ENCODE results near the gene KRT81. TPM values are rescaled to one million over a fixed set of nuclear protein-coding genes. Genes with fewer than 3 reads are reported as not detected.

Gene KRT81
- total and polyA plus RNA-seq, 2 donors (not counting 1 experiment from before 2014, with no cell fraction given), result not detected

GRCh38 chr12:52314511-52314910, 23.2 kb upstream of the KRT81 start:
- ChIA-PET POLR2A (no interaction called here), CTCF (no interaction called here)
- TF ChIP-seq CTCF (IDR thresholded peaks at IDR 0.05) (no peak), EZH2 (IDR thresholded peaks at IDR 0.05; ENCODE audit: borderline replicate concordance, insufficient read depth, low read depth, low read length, poor library complexity, severe bottlenecking) (no peak)
- H3K27me3 ChIP-seq (replicated peaks in 1 of 4; ENCODE audit: control extremely low read depth in 1 of 4, control insufficient read depth in 3 of 4, insufficient read depth in 4 of 4, low read length in 3 of 4), result peaks cover 0 to 25% (median 6%) of the 10 kb centered on the region in 4 experiments
- H3K36me3 ChIP-seq (replicated peaks in 1 of 2; ENCODE audit: control extremely low read depth in 1 of 2, control insufficient read depth in 1 of 2, extremely low read depth in 1 of 2, insufficient read depth in 2 of 2, low read length in 1 of 2), result no peaks in the 10 kb centered on the region
- WGBS (ENCODE audit: insufficient coverage), result 90% methylated on average over 13 of the region's 13 CpGs
- H3K9me3 ChIP-seq (ENCODE audit: control extremely low read depth in 1 of 3, control insufficient read depth in 2 of 3, insufficient read depth in 1 of 3, low read length in 2 of 3), result no peaks in the 10 kb centered on the region
- ATAC-seq (ENCODE audit: low read depth) (no peak), DNase-seq (no peak)
- no peak overlapping the region for H2AFZ ChIP-seq (ENCODE audit: insufficient read depth, low read depth, low read length, poor library complexity, severe bottlenecking)
- Mint-ChIP-seq H3K4me1 (no peaks in the 10 kb centered on the region), H3K4me3 (no peak overlapping the region), H3K9me3 (ENCODE audit: insufficient read depth) (no peaks in the 10 kb centered on the region), H3K27ac (no peak overlapping the region), H3K27me3 (peaks cover 40% of the 10 kb centered on the region)
- no peak overlapping the region for H3K9ac ChIP-seq (ENCODE audit: low read length)
- intact Hi-C loops (cut with micrococcal nuclease), result no loop called here
- no peaks in the 10 kb centered on the region for H3K79me2 ChIP-seq (ENCODE audit: control insufficient read depth, insufficient read depth, low read length)
- H3K27ac ChIP-seq (ENCODE audit: low read length in 2 of 2), result no peak overlapping the region
- H3K4me3 ChIP-seq (ENCODE audit: control extremely low read depth in 1 of 5, extremely low read depth in 1 of 5, insufficient read depth in 1 of 5, low read depth in 2 of 5, low read length in 4 of 5), result no peak overlapping the region
- no peak overlapping the region for H3K4me2 ChIP-seq (replicated peaks; ENCODE audit: low read depth, low read length, poor library complexity, severe bottlenecking)
- H3K4me1 ChIP-seq (ENCODE audit: control insufficient read depth in 2 of 2, insufficient read depth in 2 of 2, low read length in 2 of 2), result no peaks in the 10 kb centered on the region
- H4K20me1 ChIP-seq (ENCODE audit: control insufficient read depth, insufficient read depth, low read length, poor library complexity, severe bottlenecking), result no peaks in the 10 kb centered on the region

- Histone ChIP-seq H2AFZ (ENCODE audit: insufficient read depth, low read depth, low read length, poor library complexity, severe bottlenecking) (no peak overlapping the region), H3K9me3 (ENCODE audit: control extremely low read depth in 1 of 3, control insufficient read depth in 2 of 3, insufficient read depth in 1 of 3, low read length in 2 of 3) (no peaks in the 10 kb centered on the region), H3K36me3 (replicated peaks in 1 of 2; ENCODE audit: control extremely low read depth in 1 of 2, control insufficient read depth in 1 of 2, extremely low read depth in 1 of 2, insufficient read depth in 2 of 2, low read length in 1 of 2) (no peaks in the 10 kb centered on the region), H3K27me3 (replicated peaks in 1 of 4; ENCODE audit: control extremely low read depth in 1 of 4, control insufficient read depth in 3 of 4, insufficient read depth in 4 of 4, low read length in 3 of 4) (peaks cover 0 to 30% (median 6%) of the 10 kb centered on the region in 4 experiments), H3K9ac (ENCODE audit: low read length) (no peak overlapping the region), H3K4me2 (replicated peaks; ENCODE audit: low read depth, low read length, poor library complexity, severe bottlenecking) (no peak overlapping the region), H3K27ac (ENCODE audit: low read length in 2 of 2) (no peak overlapping the region), H3K79me2 (ENCODE audit: control insufficient read depth, insufficient read depth, low read length) (no peaks in the 10 kb centered on the region), H4K20me1 (ENCODE audit: control insufficient read depth, insufficient read depth, low read length, poor library complexity, severe bottlenecking) (no peaks in the 10 kb centered on the region), H3K4me1 (ENCODE audit: control insufficient read depth in 2 of 2, insufficient read depth in 2 of 2, low read length in 2 of 2) (no peaks in the 10 kb centered on the region), H3K4me3 (ENCODE audit: control extremely low read depth in 1 of 5, extremely low read depth in 1 of 5, insufficient read depth in 1 of 5, low read depth in 2 of 5, low read length in 4 of 5) (no peak overlapping the region)
- intact Hi-C loops (cut with micrococcal nuclease), result no loop called here
- Mint-ChIP-seq H3K27ac (no peak overlapping the region), H3K4me1 (no peaks in the 10 kb centered on the region), H3K9me3 (ENCODE audit: insufficient read depth) (no peaks in the 10 kb centered on the region), H3K27me3 (peaks cover 45% of the 10 kb centered on the region), H3K4me3 (no peak overlapping the region)
- CTCF ChIA-PET, result no interaction called here
- TF ChIP-seq CTCF (IDR thresholded peaks at IDR 0.05) (no peak), EZH2 (IDR thresholded peaks at IDR 0.05; ENCODE audit: borderline replicate concordance, insufficient read depth, low read depth, low read length, poor library complexity, severe bottlenecking) (no peak)
- 87% methylated on average over 8 of the region's 9 CpGs for WGBS (ENCODE audit: insufficient coverage)
- POLR2A ChIA-PET, result no interaction called here
- DNase-seq (no peak), ATAC-seq (ENCODE audit: low read depth) (no peak)
Measured at GRCh38 chr12:52313926-52314325, 22.6 kb upstream of the KRT81 start.
